H1 (cell line): ENCODE measurements around the gene ELOF1. TPM values are rescaled to one million over a fixed set of nuclear protein-coding genes. Genes with fewer than 3 reads are reported as not detected.

Source experiments
- CHD1 ChIP-seq: IDR thresholded peaks from 2 replicates; pipeline ENCODE4 v1.6.1; 2012; ENCODE audit warnings: low read depth, low read length, improper control_type of control experiment
- CHD7 ChIP-seq: fragments of 300-600 bp; sonication (generic); IDR thresholded peaks from 2 replicates; pipeline ENCODE4 v1.7.1; 2012; ENCODE audit warnings: low read length, moderate library complexity, mild to moderate bottlenecking, inconsistent platforms; ENCODE audit not compliant: insufficient replicate concordance
- EZH2 ChIP-seq: fragments of 200-600 bp; sonication (generic); IDR thresholded peaks from 2 replicates; pipeline ENCODE4 v1.7.1; 2012; ENCODE audit warnings: low read depth, mild to moderate bottlenecking, moderate library complexity, low read length, inconsistent platforms; ENCODE audit not compliant: severe bottlenecking
- JUN ChIP-seq: IDR thresholded peaks from 2 replicates; pipeline ENCODE4 v1.6.1; 2011; ENCODE audit warnings: low read depth, mild to moderate bottlenecking, improper control_type of control experiment, low read length
- KDM4A ChIP-seq: IDR thresholded peaks from one replicate; pipeline ENCODE4 v1.7.1; 2012; ENCODE audit warnings: low read depth, mild to moderate bottlenecking, moderate library complexity, low read length, inconsistent platforms; ENCODE audit not compliant: severe bottlenecking
- SIN3A ChIP-seq, 2 experiments: IDR thresholded peaks in 1 of 2; conservative IDR thresholded peaks in 1 of 2; 2 replicates each; pipeline ENCODE4 v1.6.1; 2011 to 2012; ENCODE audit warnings: low read length in 2 of 2, improper control_type of control experiment in 1 of 2, low read depth in 1 of 2, mild to moderate bottlenecking in 1 of 2
- TAF1 ChIP-seq: IDR thresholded peaks from 2 replicates; pipeline ENCODE4 v1.6.1; 2011; ENCODE audit warnings: mild to moderate bottlenecking, low read depth, low read length
- TEAD4 ChIP-seq: IDR thresholded peaks from 2 replicates; pipeline ENCODE4 v1.6.1; 2012; ENCODE audit warnings: low read depth, low read length, inconsistent platforms, mixed read lengths
- polyA plus RNA-seq, 7 experiments: library from polyadenylated mRNA; depleted of rRNA in 3 of 7; stranded (reverse) in 5 of 7; unstranded in 2 of 7; fragments of >200 nt in 5 of 7; fragments of 200-250 nt in 2 of 7; gene quantifications; 1 replicate in 5 of 7; 2 replicates in 1 of 7; 4 replicates in 1 of 7; pipeline versions ENCODE4 v1.2.1 to v1.2.3, GENCODE V29; 2011 to 2013; ENCODE audit warnings: missing spikeins in 2 of 7, mixed read lengths in 2 of 7
- total RNA-seq: library from RNA; stranded (reverse); fragmentation: NEBNext Ultra II Directional; extraction: Animal tissue kit (Norgen Biotek cat#: 25700); gene quantifications from 2 replicates; pipeline ENCODE4 v1.2.1, GENCODE V29; 2021

ELOF1 gene
- total and polyA plus RNA-seq, 2 of the 8 experiments (the other 6 are each of a cell fraction or from before 2014, with no cell fraction given) = 84.2 to 101 TPM

GRCh38 chr19:11547929-11548700, 10.9 kb downstream of the ELOF1 start (continued):
- TF ChIP-seq CHD7 (no peak), TAF1 (no peak), SIN3A (conservative IDR thresholded peaks at IDR 0.05 in 1 of 2, IDR thresholded peaks at IDR 0.05 in 1 of 2; ENCODE audit: low read depth in 1 of 2, low read length in 2 of 2) (no peak), JUN (no peak), CHD1 (no peak), KDM4A (no peak), EZH2 (no peak), TEAD4 (no peak)
